ENCODE measurements around the gene FOXN4. TPM values are rescaled to one million over a fixed set of nuclear protein-coding genes. Genes with fewer than 3 reads are reported as not detected.

FOXN4 gene
- total RNA-seq, 1 donor from 2014 or later, result not detected

DNA sequence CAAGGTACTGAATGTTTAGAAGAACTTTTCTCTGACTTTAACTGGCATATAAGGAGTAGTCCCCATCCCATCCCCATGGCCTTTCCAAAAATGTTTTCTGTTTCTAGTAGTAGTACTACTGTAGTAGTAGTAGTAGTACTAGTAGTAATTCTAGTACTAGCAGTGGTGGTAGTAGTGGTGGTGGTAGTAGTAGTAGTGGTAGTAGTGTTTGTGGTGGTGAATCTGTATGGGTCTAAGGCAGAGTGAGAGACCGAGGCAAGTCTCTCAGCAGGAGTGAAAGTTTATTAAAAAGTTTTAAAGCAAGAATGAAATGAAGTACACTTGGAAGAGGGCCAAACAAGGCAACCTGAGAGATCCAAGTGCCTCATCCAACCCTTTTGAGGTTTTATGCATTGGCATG is 58.6 kb downstream of the FOXN4 start:
- peaks cover 0 to 11% of the 10 kb centered on the region in 2 donors for H3K9me3 ChIP-seq
- H3K4me3 ChIP-seq, result no peak overlapping the region
- no peaks in the 10 kb centered on the region for H3K4me1 ChIP-seq
- peaks cover 33 to 64% of the 10 kb centered on the region in 2 donors for H3K36me3 ChIP-seq
- no peak for DNase-seq (ENCODE audit: low spot score in 2 of 2)
- intact Hi-C loops (cut with DNase I), result no loop called here
- no peak overlapping the region for H3K27ac ChIP-seq
- TF ChIP-seq, protein P1, sequence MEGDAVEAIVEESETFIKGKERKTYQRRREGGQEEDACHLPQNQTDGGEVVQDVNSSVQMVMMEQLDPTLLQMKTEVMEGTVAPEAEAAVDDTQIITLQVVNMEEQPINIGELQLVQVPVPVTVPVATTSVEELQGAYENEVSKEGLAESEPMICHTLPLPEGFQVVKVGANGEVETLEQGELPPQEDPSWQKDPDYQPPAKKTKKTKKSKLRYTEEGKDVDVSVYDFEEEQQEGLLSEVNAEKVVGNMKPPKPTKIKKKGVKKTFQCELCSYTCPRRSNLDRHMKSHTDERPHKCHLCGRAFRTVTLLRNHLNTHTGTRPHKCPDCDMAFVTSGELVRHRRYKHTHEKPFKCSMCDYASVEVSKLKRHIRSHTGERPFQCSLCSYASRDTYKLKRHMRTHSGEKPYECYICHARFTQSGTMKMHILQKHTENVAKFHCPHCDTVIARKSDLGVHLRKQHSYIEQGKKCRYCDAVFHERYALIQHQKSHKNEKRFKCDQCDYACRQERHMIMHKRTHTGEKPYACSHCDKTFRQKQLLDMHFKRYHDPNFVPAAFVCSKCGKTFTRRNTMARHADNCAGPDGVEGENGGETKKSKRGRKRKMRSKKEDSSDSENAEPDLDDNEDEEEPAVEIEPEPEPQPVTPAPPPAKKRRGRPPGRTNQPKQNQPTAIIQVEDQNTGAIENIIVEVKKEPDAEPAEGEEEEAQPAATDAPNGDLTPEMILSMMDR (IDR thresholded peaks at IDR 0.05), result no peak
- no peaks in the 10 kb centered on the region for H3K27me3 ChIP-seq

DNA sequence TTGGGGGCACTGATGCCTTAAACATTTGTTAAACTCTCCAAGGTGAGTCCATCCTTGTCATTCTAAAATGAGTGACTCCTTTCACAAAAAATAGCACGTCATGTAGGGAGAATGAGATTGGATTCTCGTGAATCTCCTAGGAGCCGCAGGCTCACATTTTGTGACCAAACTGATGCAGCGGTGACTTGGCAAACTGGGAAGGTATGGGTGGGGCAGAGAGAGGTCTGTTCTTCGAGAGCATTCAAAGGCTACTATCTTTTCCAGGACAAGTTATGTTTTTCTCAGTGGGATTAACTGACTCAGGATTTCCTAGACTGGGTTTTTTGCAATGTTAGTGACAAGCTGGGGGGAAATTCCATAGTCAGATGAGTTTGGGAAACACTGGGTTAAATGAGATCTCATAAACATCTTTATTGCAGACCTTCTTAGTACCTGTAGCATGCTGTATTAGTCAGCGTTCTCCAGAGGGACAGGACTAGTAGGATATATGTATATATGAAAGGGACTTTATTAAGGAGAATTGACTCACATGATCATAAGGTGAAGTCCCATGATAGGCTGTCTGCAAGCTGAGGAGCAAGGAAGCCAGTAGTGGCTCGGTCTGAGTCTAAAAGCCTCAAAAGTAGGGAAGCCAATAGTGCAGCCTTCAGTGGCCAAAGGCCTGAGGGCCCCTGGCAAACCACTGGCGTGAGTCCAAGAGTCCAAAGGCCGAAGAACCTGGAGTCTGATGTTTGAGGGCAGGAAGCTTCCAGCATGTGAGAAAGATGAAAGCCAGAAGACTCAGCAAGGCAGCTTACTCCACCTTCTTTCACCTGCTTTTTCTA is 61.0 kb downstream of the FOXN4 start:
- peaks cover 36 to 68% of the 10 kb centered on the region in 2 donors for H3K36me3 ChIP-seq
- intact Hi-C loops (cut with DNase I), result no loop called here
- TF ChIP-seq, protein P1 (IDR thresholded peaks at IDR 0.05), result no peak

DNA sequence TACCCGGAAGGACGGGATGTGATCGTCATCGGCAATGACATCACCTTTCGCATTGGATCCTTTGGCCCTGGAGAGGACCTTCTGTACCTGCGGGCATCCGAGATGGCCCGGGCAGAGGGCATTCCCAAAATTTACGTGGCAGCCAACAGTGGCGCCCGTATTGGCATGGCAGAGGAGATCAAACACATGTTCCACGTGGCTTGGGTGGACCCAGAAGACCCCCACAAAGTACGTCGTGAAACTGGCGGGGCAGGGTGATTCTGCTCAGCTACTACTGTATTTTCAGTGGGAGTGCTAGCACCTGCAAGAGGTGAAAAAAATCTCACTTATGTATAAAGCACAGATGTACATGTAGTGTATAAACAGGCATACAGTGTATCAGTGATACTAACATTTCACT is 62.9 kb downstream of the FOXN4 start:
- TF ChIP-seq, protein P1 (IDR thresholded peaks at IDR 0.05), result no peak
- no peak overlapping the region for H3K27ac ChIP-seq
- no peak overlapping the region for H3K4me3 ChIP-seq
- H3K9me3 ChIP-seq, result no peaks in the 10 kb centered on the region
- H3K36me3 ChIP-seq, result peaks cover 45 to 68% of the 10 kb centered on the region in 2 donors
- intact Hi-C loops (cut with DNase I), result no loop called here
- no peaks in the 10 kb centered on the region for H3K27me3 ChIP-seq
- no peaks in the 10 kb centered on the region for H3K4me1 ChIP-seq
- no peak for DNase-seq (ENCODE audit: low spot score in 2 of 2)

More for the DNA sequence above, 61.0 kb downstream of the FOXN4 start:
- Histone ChIP-seq H3K9me3 (no peaks in the 10 kb centered on the region), H3K4me3 (no peak overlapping the region), H3K4me1 (no peaks in the 10 kb centered on the region), H3K27ac (no peak overlapping the region), H3K27me3 (no peaks in the 10 kb centered on the region)
- no peak for DNase-seq (ENCODE audit: low spot score in 2 of 2)

DNA sequence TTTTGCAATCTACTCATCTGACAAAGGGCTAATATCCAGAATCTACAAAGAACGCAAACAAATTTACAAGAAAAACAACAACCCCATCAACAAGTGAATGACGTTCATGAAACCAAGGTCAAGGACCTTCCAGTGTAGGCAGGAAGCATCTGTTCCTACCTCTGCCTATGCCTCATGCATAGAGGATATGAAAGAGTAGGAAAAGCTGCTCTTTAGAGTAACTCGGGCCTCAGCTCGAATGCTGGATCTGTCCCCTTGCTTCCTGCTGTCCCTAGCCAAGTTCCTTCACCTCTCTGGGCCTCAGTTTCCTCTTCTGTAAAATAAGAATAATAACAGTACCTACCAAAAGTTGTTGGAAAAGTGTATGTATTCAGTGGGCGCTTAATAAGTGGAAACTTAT is 65.0 kb downstream of the FOXN4 start:
- Histone ChIP-seq H3K27me3 (no peaks in the 10 kb centered on the region), H3K36me3 (peaks cover 52 to 78% of the 10 kb centered on the region in 2 donors), H3K9me3 (no peaks in the 10 kb centered on the region), H3K27ac (no peak overlapping the region), H3K4me3 (no peak overlapping the region), H3K4me1 (no peaks in the 10 kb centered on the region)
- TF ChIP-seq, protein P1 (IDR thresholded peaks at IDR 0.05), result no peak
- no peak for DNase-seq (ENCODE audit: low spot score in 2 of 2)
- intact Hi-C loops (cut with DNase I), result no loop called here

DNA sequence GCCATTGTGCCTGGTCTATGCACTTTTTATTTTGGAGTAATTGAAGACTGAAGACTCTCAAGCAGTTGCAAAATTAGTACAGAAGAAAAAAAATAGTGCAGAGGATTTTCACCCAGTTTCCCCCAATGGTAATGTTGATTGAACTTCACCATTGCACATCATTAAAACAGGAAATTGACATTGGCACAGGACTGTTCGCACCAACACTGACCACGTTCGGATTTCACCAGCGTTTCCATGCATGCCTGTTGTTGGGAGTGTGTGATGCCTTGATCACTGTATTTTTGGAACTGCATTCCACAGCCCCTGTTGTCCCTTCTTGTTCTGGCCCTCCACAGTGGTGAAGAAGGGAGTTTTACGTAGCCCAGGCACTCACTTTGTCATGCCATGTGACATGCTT is 67.1 kb downstream of the FOXN4 start:
- Histone ChIP-seq H3K36me3 (peaks cover 58 to 95% of the 10 kb centered on the region in 2 donors), H3K9me3 (no peaks in the 10 kb centered on the region), H3K4me1 (no peaks in the 10 kb centered on the region), H3K4me3 (no peak overlapping the region), H3K27me3 (no peaks in the 10 kb centered on the region), H3K27ac (no peak overlapping the region)
- TF ChIP-seq, protein P1 (IDR thresholded peaks at IDR 0.05), result no peak
- DNase-seq (ENCODE audit: low spot score in 2 of 2), result no peak
- intact Hi-C loops (cut with DNase I), result no loop called here
